Esophagus squamous epithelium (tissue), 4 donors: Measurements from ENCODE around the gene ELFN2.

Source experiments
- POLR2A ChIP-seq, 4 donors: fragments of 450-650 bp; IDR thresholded peaks; one replicate each; pipeline ENCODE4 v1.6.1; 2017; ENCODE audit warnings: antibody characterized with exemption in 4 of 4, mild to moderate bottlenecking in 4 of 4, moderate library complexity in 3 of 4
- TF ChIP-seq, protein P1 (sequence below), 6 experiments: fragments of 450-650 bp in 4 of 6; fragments of 200-600 bp in 2 of 6; sonication (generic) in 2 of 6; IDR thresholded peaks; one replicate each; pipeline ENCODE4 v1.5.1; 2016 to 2019; ENCODE audit warnings: antibody characterized with exemption in 6 of 6, mild to moderate bottlenecking in 4 of 6, moderate library complexity in 4 of 6

GRCh38 chr22:37400719-37401118 lies 26.6 kb downstream of the ELFN2 start:
- TF ChIP-seq, protein P1, sequence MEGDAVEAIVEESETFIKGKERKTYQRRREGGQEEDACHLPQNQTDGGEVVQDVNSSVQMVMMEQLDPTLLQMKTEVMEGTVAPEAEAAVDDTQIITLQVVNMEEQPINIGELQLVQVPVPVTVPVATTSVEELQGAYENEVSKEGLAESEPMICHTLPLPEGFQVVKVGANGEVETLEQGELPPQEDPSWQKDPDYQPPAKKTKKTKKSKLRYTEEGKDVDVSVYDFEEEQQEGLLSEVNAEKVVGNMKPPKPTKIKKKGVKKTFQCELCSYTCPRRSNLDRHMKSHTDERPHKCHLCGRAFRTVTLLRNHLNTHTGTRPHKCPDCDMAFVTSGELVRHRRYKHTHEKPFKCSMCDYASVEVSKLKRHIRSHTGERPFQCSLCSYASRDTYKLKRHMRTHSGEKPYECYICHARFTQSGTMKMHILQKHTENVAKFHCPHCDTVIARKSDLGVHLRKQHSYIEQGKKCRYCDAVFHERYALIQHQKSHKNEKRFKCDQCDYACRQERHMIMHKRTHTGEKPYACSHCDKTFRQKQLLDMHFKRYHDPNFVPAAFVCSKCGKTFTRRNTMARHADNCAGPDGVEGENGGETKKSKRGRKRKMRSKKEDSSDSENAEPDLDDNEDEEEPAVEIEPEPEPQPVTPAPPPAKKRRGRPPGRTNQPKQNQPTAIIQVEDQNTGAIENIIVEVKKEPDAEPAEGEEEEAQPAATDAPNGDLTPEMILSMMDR (IDR thresholded peaks at IDR 0.05) = no peak
- TF ChIP-seq POLR2A (IDR thresholded peaks at IDR 0.05) = no peak
